Measurements from ENCODE around the gene FIBCD1.

The FIBCD1 gene

DNA sequence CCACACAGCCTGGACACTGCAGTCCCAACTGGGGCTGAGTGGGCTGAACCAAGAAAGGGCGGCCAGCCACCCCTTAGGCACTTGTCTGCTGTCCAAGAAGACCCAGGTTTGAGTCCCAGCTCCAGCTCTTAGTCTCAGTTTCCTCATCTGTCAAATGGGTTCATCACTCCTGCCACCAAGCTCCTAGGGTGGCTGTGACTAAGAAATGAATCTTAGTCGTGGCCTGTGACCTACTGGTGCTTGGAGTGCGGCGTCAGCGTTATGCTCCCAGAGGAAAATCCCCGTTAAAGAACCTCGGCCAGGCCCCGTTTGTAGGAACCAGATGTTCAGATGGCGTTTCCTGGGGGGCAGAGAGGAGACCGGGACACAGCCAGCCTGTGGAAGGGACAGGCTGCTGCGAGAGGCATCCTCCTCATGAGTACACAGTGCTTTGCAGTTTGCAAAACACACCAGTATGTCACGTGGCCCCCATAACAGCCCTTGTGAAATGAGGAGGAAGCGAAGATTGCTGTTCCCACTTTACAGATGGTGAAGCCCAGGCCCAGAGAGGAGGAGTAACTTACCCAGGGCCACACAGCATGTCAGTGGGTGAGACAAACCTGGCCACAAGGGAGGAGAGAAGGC is 3.3 kb downstream of the FIBCD1 start:
- no peak for DNase-seq

GRCh38 chr9:130934702-130935647 is 4.1 kb downstream of the FIBCD1 start:
- no peak for DNase-seq

- DNase-seq: no peak
Measured at GRCh38 chr9:130934246-130934645, 4.8 kb downstream of the FIBCD1 start.

- no peak for DNase-seq
Measured at GRCh38 chr9:130933114-130934046, 5.7 kb downstream of the FIBCD1 start.

DNA sequence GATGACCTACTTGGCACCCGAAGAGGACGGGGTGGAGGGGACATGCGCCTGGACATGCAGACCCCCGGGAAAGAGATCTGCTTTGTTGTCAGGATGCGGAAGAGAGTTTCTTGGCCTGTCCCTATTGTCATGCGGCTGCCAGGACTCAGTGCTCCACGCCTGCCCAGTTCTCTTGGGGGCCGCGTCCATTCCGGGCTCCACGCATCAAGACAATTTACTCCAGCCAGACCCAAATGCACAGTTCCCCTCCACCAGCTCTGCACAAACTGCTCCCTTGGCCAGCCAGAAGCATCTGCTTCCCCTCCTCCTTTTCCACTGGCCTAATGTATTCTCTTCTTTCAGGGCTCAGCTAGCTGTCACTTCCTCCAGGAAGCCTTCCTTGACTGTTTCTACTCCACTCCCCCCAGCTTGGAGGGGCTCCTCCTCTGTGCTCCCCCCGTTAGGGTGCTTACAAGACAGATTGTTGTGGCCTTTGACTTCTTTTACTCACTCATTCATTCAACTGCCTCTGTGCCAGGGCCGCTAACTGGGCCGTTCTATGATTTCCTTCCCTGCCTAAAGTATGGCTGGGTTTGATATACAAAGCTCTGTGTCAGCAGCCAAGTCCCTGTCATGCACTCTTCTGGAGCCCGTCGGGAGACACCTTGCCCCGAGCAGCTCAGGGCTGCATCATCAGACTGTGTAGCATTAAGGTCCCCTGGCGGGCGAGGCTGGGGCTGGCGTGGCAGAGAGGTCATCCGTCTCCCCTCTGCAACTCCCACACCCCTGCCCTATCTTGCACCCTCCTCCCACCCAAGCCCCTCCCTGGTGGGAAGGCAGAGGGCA is 6.6 kb downstream of the FIBCD1 start:
- DNase-seq: no peak

DNA sequence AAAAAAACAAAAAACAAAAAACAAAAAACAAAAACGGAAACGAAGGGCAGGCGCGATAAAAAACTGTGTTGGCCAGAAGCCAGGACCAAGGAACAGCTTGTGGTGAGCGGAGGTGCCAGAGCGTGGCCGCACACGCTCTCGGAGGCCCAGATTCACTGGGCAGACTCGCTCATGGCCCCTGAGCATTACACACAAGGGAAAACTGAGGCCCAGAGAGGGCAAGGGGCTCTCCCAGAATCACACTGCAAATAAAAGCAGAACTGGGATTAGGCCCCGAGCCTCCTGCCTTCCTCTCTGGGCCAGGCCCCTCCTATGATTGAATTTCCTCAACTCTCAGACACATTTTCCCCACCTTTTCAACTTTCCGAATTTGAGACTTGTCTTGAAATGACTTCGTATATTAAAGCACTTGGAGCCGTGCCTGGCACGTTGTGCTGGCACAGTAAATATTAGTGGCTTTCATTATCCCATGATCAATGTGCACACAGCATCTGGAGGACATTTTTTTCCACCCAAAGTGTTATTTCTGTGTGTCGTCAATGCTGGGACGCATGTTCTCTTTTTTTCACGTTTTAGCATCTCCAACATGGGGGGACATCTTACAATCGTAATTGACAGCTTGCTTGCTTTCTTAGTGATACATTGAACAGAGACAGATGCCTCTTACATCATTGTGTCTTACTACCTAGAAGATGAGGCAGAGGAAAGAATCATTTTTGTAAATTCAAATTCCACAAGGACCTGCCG is 7.4 kb downstream of the FIBCD1 start:
- no peak for DNase-seq

DNA sequence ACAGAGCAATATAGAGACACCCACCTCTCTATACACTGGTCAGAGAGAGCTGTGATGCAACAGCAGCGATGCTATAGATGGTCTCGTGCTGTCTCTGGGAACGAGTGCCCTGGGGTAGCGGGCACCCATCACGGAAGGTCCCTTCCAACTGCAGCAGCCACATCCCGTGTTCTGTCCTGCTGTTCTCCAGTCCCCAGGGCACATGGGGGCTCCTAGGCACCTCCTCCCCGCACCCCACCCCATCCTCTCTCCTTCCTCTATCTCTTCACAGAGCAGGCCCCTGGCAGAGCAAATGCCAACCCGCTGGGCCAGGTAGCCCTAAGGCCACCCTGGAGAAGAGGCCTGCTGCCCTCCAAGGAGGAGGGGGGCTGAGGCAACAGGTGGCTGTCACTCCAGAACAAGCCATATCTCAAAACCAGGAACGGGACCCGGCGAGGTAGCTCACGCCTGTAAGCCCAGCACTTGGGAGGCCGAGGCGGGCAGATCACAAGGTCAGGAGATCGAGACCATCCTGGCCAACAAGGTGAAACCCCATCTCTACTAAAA is 8.2 kb downstream of the FIBCD1 start:
- DNase-seq: no peak

- DNase-seq: no peak
Measured at GRCh38 chr9:130930132-130930803, 8.8 kb downstream of the FIBCD1 start.

DNA sequence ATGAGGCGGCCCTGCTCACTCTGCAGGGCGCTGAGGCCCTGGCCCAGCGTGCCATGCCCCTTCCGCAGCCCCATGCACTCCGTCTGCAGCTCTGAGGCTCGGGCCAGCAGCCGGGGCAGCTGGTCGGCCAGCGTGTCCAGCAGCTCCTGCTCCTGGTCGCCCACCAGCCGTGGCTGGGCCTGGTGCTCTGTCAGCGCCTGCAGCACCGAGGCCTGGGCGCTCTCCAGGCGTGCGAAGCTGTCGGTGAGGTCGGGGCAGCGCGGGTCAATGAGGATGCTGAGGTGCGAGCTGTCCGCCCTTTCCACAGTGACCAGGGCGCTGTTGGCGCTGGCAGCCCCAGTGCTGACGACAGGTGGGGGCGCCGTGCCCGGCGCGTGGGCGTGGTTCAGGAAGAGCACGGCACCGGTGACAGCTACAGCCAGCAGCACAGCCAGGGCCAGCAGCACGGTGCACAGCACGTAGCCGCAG is 9.4 kb downstream of the FIBCD1 start:
- no peak for DNase-seq

DNA sequence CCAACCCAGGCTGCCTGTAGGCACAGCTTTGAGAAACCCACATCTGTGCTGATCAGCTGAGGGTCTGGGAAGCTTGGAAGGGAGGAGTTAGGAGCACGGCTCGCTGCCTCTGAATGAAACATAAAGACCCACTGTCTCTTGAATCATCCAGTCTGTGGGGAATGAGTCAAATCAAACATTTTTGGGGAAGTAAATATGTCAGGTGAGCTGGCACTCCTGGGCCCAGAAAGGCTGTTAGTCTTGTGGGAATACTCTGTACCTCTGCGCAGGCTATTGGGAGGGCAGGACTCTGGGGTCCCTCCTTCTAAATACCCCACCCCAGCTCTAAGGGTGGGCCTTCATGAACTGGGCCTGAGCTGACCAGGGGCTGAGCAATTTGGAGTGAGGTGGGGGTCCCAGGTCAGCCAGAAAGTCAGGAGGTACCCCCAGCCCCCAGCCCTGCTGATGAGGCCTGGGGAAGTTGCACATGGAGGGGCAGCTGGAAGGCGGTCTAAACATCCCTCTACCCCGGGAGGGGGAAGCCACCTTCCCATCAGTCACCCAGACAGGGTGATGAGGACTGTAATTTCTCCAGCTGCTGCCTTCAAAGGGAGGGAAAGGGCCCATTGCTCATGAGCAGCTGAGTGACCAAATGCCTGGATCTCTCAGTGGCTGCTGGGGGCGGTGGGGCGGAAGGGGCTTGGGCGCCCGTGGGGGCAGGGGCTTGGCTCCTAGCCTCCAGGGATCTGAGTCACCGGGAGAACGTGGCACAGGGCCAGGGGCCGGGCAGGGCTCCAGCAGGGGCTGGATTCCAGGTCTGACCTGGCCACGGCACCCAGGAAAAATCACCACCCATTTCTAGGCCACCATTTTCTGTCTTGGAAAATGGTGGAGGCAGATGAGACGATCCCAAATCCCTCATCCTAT is 10.8 kb downstream of the FIBCD1 start:
- DNase-seq: no peak

DNA sequence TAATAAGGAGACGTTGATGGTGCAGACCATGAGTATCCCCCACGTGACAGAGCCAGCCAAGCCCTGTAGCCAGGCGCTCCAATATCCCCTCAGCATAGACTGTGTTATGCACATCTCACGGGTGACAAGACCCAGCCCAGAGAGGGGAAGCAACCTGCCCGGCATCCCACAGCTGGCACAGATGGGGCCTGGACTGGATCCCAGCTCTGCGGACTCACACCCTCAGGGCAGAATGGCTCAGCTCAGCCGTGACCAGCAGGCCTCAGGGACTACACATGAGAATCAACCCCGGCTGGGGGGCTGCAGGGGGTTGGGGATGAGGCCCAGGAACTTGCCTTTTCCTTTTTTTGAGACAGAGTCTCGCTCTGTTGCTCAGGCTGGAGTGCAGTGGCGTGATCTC is 11.7 kb downstream of the FIBCD1 start:
- no peak for DNase-seq

DNA sequence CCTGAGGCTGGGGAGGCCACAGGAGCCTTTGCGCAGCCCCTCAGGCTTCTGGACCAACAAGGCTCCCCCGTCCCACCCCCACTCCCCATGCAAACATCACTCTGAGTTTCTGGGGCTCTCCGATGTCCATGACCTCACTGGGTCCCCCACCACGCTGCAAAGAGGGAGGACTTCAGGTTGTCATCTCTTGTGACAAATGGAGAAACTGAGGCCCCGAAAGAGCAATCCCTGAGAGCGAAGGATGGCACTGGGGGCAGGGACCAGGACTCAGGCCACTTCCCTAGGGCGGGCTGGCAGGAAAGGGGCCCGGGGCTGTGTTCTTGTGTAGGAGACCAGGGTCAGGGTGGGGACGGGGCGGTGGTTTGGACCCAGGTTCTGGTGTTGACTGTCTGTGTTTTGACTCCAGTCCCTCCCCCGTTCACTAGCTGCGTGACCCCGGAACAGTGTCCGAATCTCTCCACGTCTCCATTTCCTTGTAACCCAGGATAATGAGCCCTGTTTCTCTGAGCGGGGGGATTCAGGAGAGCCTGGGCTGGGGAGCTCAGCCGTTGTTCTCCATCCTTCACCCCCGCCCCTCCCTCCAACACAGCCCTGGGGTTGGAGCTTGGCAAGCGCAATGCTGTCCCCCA is 13.9 kb downstream of the FIBCD1 start:
- DNase-seq: no peak

DNA sequence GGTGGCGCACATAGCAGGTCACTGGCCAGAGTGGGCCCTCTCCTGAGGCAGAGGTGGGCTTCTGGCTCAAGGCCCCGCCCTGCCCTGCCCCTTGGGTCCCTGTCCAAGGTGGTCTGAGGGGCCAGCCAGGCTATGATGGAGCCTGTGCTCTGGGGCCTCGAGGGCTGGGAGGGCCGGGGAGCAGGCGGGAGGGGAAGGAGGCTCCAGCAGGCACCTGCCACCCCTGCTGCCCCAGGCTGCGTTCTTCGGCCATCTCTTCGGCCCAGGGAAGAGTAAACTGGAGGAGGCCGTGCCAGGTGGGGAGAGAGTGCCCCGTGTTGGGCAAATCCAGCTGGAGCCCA is 14.6 kb downstream of the FIBCD1 start:
- DNase-seq: no peak

DNA sequence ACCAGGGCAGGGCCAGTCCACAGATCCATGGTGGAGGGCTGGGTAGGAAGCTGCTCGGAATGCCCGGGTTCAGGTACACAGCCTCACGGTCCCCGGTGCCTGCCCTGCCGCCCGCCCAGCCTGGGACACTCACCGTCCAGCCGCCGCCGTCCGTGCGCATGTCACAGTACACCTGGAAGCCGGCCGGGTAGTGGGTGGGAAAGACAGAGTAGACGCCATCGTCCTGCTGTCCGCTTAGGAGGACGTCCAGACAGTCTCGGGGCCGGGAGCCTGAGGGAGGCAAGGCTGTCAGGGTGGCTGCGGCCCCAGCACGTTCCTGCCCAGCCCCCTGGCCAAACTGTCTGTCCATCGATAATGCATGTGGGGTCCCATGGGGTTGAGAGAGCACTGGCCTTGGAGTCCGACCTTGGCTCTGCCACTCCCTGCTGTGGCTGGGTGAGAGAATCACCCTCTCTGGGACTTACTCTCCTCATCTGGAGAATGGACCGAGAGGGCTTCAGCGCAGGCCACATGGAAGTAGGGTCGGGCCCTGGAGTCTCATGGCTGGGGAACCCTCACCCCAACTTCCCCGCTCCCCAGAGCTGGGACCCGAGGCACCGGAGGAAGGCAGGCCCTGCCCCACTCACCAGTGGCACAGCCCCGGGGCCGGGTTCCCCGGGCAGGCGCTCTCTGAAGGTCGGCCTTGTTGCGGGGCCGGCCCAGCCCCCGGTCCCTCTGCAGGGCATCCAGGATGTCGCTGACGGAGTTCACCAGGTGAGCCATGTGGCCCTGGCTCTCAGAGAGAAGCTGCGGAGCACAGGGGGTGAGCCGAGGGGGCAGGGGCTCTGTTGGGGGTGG is 15.2 kb downstream of the FIBCD1 start:
- no peak for DNase-seq

DNA sequence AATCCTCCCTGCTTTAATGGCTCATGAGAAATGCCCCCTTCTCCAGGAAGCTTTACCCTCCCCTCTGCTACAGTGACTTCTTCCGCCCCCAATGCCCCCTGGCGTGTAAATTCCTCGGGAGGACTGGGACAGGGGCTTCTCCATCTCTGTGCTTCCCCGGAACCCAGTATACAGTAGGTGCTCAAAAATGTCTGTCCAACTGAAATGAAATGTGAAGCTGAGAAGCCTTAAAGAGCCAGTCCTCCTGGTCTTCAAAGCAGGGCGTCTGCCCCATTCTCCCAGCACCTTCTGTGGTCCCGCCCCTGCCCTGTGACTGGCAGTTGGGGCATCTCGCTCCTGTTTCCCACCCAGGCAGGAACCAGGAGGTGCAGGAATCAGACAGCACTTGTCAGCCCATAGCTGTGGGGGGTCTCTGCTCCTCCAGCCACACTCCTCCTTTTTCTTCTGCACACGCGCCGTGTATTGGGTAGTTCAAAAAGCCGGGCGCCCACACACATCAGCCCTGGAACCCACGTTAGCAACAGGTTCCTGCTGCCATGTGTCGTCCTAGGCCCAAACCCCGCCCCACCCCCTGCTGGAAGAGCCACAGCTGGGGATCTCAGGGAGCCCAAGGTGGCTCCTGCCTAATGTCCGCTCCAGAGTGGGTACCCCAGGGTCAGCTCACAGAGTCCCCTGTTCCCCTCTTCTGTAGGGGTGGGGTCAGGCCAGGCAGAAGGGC is 16.0 kb downstream of the FIBCD1 start:
- no peak for DNase-seq

GRCh38 chr9:130921989-130922892 is 16.8 kb downstream of the FIBCD1 start:
- no peak for DNase-seq
